Fibroblast of skin of right quadriceps (primary cell): Measurements from ENCODE around the gene EFCAB14.
"Not testable (repeated sequence)": the region's sequence is repeated elsewhere in the genome, so short reads cannot be mapped to it uniquely, and the experiment has no call there.

Source experiments
- DNase-seq: peaks from one replicate; pipeline ENCODE4 v3.0.0-alpha.2; 2013

EFCAB14 gene, protein sequence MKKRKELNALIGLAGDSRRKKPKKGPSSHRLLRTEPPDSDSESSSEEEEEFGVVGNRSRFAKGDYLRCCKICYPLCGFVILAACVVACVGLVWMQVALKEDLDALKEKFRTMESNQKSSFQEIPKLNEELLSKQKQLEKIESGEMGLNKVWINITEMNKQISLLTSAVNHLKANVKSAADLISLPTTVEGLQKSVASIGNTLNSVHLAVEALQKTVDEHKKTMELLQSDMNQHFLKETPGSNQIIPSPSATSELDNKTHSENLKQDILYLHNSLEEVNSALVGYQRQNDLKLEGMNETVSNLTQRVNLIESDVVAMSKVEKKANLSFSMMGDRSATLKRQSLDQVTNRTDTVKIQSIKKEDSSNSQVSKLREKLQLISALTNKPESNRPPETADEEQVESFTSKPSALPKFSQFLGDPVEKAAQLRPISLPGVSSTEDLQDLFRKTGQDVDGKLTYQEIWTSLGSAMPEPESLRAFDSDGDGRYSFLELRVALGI

DNA sequence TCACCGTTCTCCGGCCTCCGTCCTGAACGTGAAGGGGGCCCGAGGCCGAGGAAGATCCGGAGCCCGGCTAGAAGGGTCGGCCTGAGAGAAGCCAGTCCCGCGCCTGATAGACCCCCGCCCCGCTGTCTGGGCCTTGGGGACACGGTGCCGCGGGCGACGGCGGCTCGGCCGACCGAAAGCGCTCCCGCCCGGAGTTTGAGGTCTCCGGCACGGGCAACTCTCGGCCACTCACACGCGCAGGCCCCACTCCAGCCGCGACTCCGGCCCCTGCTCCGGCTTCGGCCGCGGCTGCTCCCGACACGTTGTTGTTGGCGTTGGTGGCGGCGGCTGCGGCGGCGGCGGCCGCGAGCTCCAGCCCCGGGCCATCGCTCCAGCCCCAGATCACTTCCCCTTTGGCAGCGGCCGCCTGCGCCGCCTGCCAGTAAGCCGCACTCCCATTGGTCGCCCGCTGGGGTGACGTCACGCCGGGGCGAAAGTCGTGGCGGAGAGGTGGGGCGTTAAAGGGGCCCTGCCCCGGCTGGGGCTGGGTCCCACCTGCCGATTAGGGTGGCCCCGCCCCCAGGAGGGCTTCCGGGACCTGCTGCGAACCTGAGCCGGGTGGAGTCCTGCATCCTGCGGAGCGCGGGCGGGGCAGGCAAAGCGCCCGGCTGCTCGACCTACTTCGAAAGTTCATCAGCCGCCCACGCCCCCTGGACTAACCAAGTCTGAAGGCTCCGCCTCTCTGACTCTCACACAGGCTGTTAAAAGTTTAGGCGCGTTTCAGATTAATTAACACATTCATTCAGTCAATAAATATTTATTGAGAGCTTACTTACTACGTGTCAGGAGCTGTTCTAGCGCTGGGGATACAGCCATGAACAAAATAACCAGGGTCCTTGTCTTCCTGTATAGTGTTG, at the start of gene EFCAB14:
TSS of gene EFCAB14 (minus strand) at position 388 of the 896 bp plus-strand sequence. CDS start 1,027 bp downstream, outside the sequence.
- DNase-seq, result peak; percentile 85

- DNase-seq, result no peak
These were observed 49.5 kb upstream of the EFCAB14 start for GRCh38 chr1:46768445-46768844.

DNA sequence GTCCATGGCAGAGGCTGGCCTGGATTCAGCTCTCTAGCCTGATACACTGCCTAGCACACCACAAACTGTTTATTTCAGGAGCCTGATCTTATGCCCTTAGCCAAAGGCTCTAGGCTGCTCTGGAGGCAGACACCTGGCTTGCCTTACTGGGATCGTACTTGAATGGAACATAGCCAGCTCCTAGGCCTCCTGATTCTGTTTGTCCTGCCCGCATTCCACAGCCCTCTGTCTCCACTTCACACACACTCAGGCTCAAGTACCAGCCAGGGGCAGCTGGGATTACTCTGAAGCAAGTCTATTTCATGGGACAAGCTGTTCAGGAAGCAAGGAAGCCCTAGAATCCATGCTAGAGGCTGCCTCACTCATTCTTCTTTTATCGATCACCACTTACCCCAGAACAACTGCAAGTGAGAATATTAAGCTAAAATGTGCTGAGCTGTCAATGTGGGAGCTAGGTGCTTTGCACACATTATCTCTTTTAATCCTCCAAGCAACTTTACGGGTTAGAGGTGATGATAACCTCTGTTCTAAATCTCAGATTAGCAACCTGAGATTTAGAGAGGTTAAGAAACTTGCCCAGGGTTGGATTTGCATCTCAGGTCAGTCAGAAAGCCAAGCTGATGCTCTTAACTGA, 48.9 kb upstream of the EFCAB14 start:
- no peak for DNase-seq

GRCh38 chr1:46764402-46764801, 45.5 kb upstream of the EFCAB14 start:
- DNase-seq, result no peak

GRCh38 chr1:46761740-46762139, 42.8 kb upstream of the EFCAB14 start:
- DNase-seq, result no peak

DNA sequence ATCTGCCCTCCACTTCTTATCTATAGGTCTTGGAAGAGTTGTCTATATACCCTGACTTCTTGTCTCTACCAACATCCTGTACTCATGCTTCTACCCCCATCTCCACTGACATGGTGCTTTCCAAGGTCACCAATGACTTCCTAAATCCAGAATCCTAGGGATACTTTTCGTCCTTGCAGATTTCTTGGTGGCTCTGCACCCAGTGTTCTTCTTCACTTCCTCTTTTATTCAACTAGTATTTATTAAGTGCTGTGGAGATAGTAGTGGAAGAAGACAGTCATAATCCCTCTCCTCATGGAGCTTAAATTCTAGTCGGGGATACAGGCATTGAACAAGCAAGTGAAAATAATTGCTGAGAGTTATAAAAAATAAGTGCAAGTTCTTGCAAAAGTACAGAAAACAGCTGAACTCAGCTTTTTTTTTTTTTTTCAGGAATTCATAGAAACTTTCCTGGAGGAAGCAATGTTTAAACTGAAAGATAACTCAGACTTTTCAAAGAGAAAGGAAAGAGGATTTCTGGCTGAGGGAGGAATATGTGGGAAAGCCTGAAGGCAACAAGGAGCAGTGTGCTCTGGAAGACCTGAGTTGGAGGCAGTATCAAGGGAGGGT, 41.7 kb upstream of the EFCAB14 start:
- no peak for DNase-seq

GRCh38 chr1:46757956-46758528, 39.1 kb upstream of the EFCAB14 start:
- DNase-seq, result no peak

DNA sequence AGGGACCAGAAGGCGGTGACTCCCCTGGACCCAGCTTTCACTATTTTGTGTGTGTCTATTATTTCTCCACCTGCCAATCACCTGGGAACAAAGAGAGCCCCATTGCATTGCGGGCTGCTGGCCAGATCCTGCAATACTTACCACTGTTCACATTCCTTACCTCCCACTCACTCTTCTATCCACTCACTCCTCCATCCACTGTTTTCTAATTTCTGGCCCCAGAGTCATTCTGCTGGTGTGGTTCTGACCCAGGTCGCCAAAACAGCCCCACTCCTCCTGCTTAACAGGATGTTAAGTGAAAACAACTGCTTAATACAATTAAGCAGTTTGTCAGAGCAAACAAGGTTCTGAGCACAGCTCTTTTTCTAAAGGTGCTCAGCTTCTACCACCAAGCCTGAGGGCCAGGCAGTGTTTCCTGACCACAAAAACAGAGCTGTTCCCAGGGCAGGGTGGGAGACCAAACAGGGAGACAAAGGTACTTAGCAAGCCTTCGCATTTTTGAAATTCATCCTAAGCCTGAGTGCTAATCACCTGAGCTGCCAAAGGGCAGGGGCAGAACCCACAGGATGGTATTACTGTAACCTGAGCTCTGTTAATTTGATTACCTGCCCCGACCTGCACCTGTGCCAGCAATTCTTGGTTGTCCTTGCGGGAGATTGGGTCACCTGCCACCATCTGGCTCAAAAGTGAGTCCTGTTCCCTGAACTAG, 38.5 kb upstream of the EFCAB14 start:
- no peak for DNase-seq

GRCh38 chr1:46755121-46755520, 36.2 kb upstream of the EFCAB14 start:
- no peak for DNase-seq

DNA sequence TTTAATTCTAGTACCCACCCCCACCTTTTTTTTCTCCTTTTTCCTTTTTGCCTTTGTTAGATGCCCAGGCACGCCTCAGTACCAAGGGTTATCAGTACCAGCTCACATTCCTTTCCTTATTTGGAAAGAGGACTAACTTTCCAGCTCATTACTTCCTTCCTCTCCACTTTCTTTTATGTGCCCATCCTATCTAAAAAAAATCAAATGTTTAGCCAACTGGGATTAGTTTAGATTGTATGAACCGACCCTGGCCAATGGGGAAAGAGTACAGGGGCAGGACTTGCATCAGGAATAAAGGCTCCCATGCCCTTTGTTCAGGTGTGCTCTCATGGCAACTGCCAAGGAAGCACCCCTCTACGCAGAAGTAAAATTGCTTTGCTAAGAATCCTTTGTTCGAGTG, 35.8 kb upstream of the EFCAB14 start:
- DNase-seq, result not testable (repeated sequence)

- no peak for DNase-seq
These were observed 35.1 kb upstream of the EFCAB14 start for GRCh38 chr1:46753985-46754384.

GRCh38 chr1:46749921-46750404, 31.0 kb upstream of the EFCAB14 start:
- no peak for DNase-seq

- DNase-seq, result no peak
These were observed 30.5 kb upstream of the EFCAB14 start for GRCh38 chr1:46749404-46749803.

- DNase-seq, result peak; percentile 18
These were observed 28.9 kb upstream of the EFCAB14 start for GRCh38 chr1:46747683-46748288.

DNA sequence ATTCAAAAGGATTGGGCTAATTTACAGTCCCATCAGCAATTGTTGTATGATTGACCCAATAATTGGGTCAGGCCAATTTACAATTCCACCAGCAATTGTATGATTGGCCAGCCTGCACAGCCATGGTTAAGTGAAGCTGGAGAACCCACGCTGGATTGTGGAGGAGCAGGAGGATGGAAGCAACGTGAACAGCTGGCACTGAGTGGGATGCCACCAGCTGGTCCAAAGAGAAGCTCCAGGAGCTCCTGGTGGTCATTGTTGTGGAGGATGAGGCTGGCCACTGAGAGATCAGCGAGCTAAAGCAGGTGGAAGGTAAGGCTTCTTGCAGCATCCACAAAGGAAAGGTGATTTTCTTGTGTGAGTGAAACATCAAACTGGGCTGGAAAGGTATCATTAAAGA, 23.2 kb upstream of the EFCAB14 start:
- no peak for DNase-seq

DNA sequence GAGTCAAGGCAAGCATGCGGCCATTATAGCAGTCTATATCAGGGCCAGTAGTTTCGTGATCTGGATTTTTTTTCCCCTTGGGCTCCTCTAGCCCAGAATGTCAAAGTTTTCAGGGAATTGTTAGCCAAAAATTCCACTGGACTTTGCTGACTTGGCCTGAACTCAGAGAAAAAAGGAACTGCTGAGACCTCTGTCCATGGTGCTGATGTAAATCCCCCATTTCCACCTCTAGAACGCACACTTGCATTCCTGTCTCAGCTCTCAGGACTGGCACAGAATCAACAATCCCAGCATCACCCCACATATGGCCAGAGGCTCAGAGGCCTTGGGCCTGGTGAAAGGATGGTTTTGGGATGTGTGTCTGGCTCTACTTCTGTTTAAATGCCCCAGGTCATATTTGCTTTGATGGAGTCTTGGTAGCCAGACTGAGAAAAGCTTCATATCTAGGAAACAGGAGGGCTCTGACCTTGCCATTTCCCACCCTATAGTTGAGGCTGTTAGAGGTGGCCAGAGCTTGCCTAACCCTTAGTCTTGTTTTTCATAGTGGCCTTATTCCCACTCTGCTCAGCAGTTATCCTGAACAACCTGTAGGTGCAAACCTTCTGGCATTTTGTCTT, 16.9 kb upstream of the EFCAB14 start:
- peak; percentile 55 for DNase-seq

DNA sequence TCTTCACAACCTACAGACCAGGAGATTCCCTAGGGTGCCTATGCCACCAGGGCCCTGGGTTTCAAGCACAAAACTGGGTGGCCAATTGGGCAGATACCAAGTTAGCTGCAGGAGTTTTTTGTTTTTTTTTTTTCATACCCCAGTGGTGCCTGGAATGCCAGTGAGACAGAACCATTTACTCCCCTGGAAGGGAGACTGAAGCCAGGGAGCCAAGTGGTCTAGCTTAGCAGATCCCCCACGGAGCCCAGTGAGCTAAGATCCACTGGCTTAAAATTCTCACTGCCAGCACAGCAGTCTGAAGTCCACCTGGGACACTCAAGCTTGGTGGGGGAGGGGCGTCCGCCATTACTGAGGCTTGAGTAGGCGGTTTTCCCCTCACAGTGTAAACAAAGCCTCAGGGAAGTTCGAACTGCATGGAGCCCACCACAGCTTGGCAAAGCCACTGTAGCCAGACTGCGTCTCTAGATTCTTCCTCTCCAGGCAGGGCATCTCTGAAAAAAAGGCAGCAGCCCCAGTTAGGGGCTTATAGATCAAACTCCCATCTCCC, 9.5 kb upstream of the EFCAB14 start:
- DNase-seq, result not testable (repeated sequence)

DNA sequence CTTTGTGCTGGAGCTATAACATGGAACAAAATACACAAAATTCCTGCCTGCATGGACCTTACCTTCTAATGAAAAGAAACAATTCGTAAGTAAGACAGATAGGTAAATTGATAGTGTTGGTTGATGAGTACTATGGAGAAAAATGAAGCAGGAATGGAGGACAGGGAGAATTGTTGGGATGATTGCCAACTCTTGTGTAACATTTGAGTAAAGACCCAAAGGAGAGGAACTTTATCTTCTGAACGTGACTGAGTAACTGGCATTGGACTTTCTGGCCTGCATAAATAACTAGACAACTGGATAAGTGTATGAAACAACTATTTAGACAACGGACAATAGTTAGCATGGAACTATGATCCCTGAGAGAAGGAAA, 6.8 kb upstream of the EFCAB14 start:
- DNase-seq, result peak; percentile 46

DNA sequence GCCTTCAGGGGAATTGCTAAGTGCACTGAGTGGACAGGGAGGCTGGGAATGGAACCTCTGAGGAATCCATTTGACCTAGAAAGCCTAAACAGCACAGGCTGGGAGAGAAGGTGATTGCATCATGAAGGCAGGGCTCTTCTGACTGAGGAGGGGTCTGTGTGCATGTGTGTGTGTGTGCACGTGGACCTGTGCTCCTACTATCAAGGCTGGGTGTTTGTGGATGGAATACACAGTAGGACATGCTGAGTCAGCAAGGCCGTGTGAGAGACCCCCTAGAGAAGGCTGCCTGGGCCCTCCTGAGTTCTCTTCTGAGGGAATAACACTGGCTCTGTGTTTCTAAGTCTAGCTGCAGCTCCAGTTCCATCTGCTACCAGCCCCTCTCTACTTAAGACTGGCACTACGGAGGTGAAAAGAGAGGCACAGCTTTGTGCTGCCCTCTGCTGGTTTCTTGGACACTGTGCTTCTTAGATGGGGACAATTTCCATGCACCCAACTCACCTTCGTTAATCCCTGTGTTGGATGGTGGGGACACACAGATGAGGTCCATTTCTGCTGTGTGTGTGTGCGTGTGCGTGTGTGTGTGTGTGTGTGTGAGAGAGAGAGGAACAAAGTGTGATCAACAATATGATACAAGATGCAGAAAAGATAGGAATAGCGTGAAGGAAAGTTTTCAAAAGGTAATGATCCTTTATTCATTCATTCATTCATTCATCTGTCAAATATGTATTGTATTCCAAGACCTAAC, 6.2 kb upstream of the EFCAB14 start:
- peak; percentile 67 for DNase-seq

GRCh38 chr1:46723901-46724300, 5.0 kb upstream of the EFCAB14 start:
- no peak for DNase-seq
